H1 (cell line): ENCODE measurements around the gene RAB1A. TPM values are rescaled to one million over a fixed set of nuclear protein-coding genes. Genes with fewer than 3 reads are reported as not detected.

Experiments
- CTCF ChIA-PET: fragments of 300-600 bp; sonication (Branson Sonifier 250); formaldehyde crosslinking; loops from one replicate; lab custom pipeline; 2021; ENCODE audit not compliant: partially characterized antibody; lab: Charles Lee
- POLR2A ChIA-PET: fragments of 300-600 bp; sonication (Branson Sonifier 250); formaldehyde crosslinking; loops from one replicate; lab custom pipeline; 2021; ENCODE audit warnings: inconsistent platforms; ENCODE audit not compliant: partially characterized antibody; lab: Charles Lee
- DNase-seq, 2 experiments: peaks; one replicate each; pipeline versions ENCODE4 v3.0.0 to v3.0.0-alpha.2; 2010 to 2022; ENCODE audit warnings: low spot score in 2 of 2, low read depth in 1 of 2, mixed read lengths in 1 of 2
- FAIRE-seq: peaks from 2 replicates; lab custom pipeline; 2011; peaks lifted over from hg19 to GRCh38; lab: Jason Lieb, UNC
- H2AFZ ChIP-seq: 2 replicates; pipeline ENCODE4 v1.8.1; 2012; ENCODE audit warnings: low read length, inconsistent platforms
- H2AK5ac ChIP-seq: 2 replicates; pipeline ENCODE4 v1.6.1; 2013; ENCODE audit warnings: low read depth, low read length
- H2BK120ac ChIP-seq: replicated peaks from 2 replicates; pipeline ENCODE3; 2013; ENCODE audit warnings: low read depth, low read length, inconsistent platforms
- H2BK12ac ChIP-seq: 2 replicates; pipeline ENCODE4 v1.6.1; 2013; ENCODE audit warnings: low read depth, low read length
- H2BK15ac ChIP-seq: 2 replicates; pipeline ENCODE4 v1.6.1; 2013; ENCODE audit warnings: low read length
- H2BK20ac ChIP-seq: 2 replicates; pipeline ENCODE4 v1.6.1; 2013; ENCODE audit warnings: low read length
- H2BK5ac ChIP-seq: 2 replicates; pipeline ENCODE4 v1.6.1; 2013; ENCODE audit warnings: low read depth, low read length
- H3K14ac ChIP-seq: 2 replicates; pipeline ENCODE4 v1.6.1; 2013; ENCODE audit warnings: inconsistent platforms; ENCODE audit not compliant: insufficient read length
- H3K18ac ChIP-seq: 2 replicates; pipeline ENCODE4 v1.6.1; 2013; ENCODE audit warnings: low read length; ENCODE audit errors: extremely low read depth
- H3K23ac ChIP-seq: 2 replicates; pipeline ENCODE4 v1.6.1; 2013; ENCODE audit warnings: inconsistent platforms; ENCODE audit not compliant: insufficient read length
- H3K23me2 ChIP-seq: 2 replicates; pipeline ENCODE4 v1.6.1; 2013; ENCODE audit warnings: low read depth, low read length
- H3K27ac ChIP-seq: 2 replicates; pipeline ENCODE4 v1.6.1; 2011; ENCODE audit warnings: low read depth, low read length, inconsistent platforms
- H3K27me3 ChIP-seq, 4 experiments: replicated peaks in 1 of 4; 1 replicate in 1 of 4; 2 replicates in 3 of 4; pipeline versions ENCODE4 v1.6.1 to v1.8.1; 2011 to 2013; ENCODE audit warnings: low read length in 3 of 4, mild to moderate bottlenecking in 3 of 4, inconsistent platforms in 2 of 4, mixed read lengths in 2 of 4, moderate library complexity in 1 of 4; ENCODE audit not compliant: control insufficient read depth in 3 of 4, insufficient read depth in 3 of 4; ENCODE audit errors: extremely low read depth in 1 of 4
- H3K36me3 ChIP-seq, 4 experiments: 2 replicates each; pipeline versions ENCODE4 v1.6.1 to v1.8.1; 2011 to 2013; ENCODE audit warnings: mild to moderate bottlenecking in 4 of 4, low read length in 3 of 4, moderate library complexity in 2 of 4, control low read depth in 1 of 4, inconsistent platforms in 1 of 4; ENCODE audit not compliant: insufficient read depth in 4 of 4, control insufficient read depth in 2 of 4
- H3K4ac ChIP-seq: replicated peaks from 2 replicates; pipeline ENCODE3; 2013; ENCODE audit warnings: low read length, low read depth, mixed read lengths, inconsistent platforms; ENCODE audit not compliant: insufficient read length
- H3K4me1 ChIP-seq, 4 experiments: replicated peaks in 1 of 4; 1 replicate in 1 of 4; 2 replicates in 3 of 4; pipeline versions ENCODE4 v1.6.1 to v1.8.1; 2011 to 2013; ENCODE audit warnings: low read length in 3 of 4, inconsistent platforms in 2 of 4, mixed read lengths in 1 of 4; ENCODE audit not compliant: insufficient read depth in 4 of 4, control insufficient read depth in 3 of 4
- H3K4me2 ChIP-seq, 2 experiments: 2 replicates each; pipeline versions ENCODE4 v1.6.1 to v1.8.1; 2011 to 2013; ENCODE audit warnings: low read depth in 2 of 2, low read length in 2 of 2, control low read depth in 1 of 2, inconsistent platforms in 1 of 2, mild to moderate bottlenecking in 1 of 2; ENCODE audit not compliant: insufficient read depth in 1 of 2
- H3K4me3 ChIP-seq, 4 experiments: fragments of 200-600, 300-600 bp in 1 of 4; sonication (generic), shearing (Covaris generic), sonication (Bioruptor Twin) in 1 of 4; 2 replicates each; pipeline versions ENCODE4 v1.5.1 to v1.8.1; 2011 to 2016; ENCODE audit warnings: low read length in 4 of 4, low read depth in 3 of 4, control low read depth in 2 of 4, inconsistent platforms in 2 of 4, mild to moderate bottlenecking in 2 of 4, mixed read lengths in 1 of 4, moderate library complexity in 1 of 4; ENCODE audit not compliant: insufficient read depth in 2 of 4; ENCODE audit errors: extremely low read depth in 1 of 4
- H3K56ac ChIP-seq: replicated peaks from 2 replicates; pipeline ENCODE3; 2013; ENCODE audit warnings: low read depth, mild to moderate bottlenecking, mixed read lengths, low read length, inconsistent platforms; ENCODE audit not compliant: insufficient read length
- H3K79me1 ChIP-seq: 2 replicates; pipeline ENCODE4 v1.6.1; 2013; ENCODE audit warnings: low read depth, low read length, control low read depth
- H3K79me2 ChIP-seq, 2 experiments: 2 replicates each; pipeline versions ENCODE4 v1.6.1 to v1.8.1; 2012 to 2013; ENCODE audit warnings: low read length in 2 of 2, mild to moderate bottlenecking in 2 of 2, inconsistent platforms in 1 of 2; ENCODE audit not compliant: insufficient read depth in 2 of 2, control insufficient read depth in 1 of 2
- H3K9ac ChIP-seq, 4 experiments: replicated peaks in 1 of 4; 1 replicate in 1 of 4; 2 replicates in 3 of 4; pipeline versions ENCODE4 v1.6.1 to v1.8.1; 2011 to 2013; ENCODE audit warnings: low read depth in 3 of 4, low read length in 3 of 4, control low read depth in 2 of 4, mild to moderate bottlenecking in 2 of 4, moderate library complexity in 2 of 4, inconsistent platforms in 1 of 4; ENCODE audit errors: extremely low read depth in 1 of 4
- H3K9me3 ChIP-seq, 2 experiments: 2 replicates each; pipeline versions ENCODE4 v1.6.1 to v1.8.1; 2012 to 2013; ENCODE audit warnings: mild to moderate bottlenecking in 2 of 2, moderate library complexity in 2 of 2, control low read depth in 1 of 2, inconsistent platforms in 1 of 2, low read depth in 1 of 2, low read length in 1 of 2, mixed read lengths in 1 of 2; ENCODE audit not compliant: insufficient read depth in 2 of 2
- H4K20me1 ChIP-seq, 2 experiments: replicated peaks in 1 of 2; 2 replicates each; pipeline versions ENCODE3 to v1.8.1; 2011 to 2013; ENCODE audit warnings: inconsistent platforms in 2 of 2, low read length in 2 of 2, mild to moderate bottlenecking in 1 of 2; ENCODE audit not compliant: insufficient read depth in 2 of 2, control insufficient read depth in 1 of 2
- H4K5ac ChIP-seq: 2 replicates; pipeline ENCODE4 v1.6.1; 2013; ENCODE audit warnings: low read length, low read depth, mixed read lengths, inconsistent platforms; ENCODE audit not compliant: insufficient read length
- H4K8ac ChIP-seq: 2 replicates; pipeline ENCODE4 v1.8.0; 2013; ENCODE audit warnings: mild to moderate bottlenecking, moderate library complexity, low read length, inconsistent platforms; ENCODE audit not compliant: insufficient read depth; ENCODE audit errors: extremely low read depth
- H4K91ac ChIP-seq: replicated peaks from 2 replicates; pipeline ENCODE3; 2013; ENCODE audit warnings: low read length, mixed read lengths, inconsistent platforms; ENCODE audit not compliant: insufficient read length
- BRCA1 ChIP-seq: IDR thresholded peaks from 2 replicates; pipeline ENCODE4 v1.6.1; 2012; ENCODE audit warnings: low read depth, low read length, improper control_type of control experiment
- POLR2AphosphoS5 ChIP-seq: IDR thresholded peaks from 2 replicates; pipeline ENCODE4 v1.6.1; 2011; ENCODE audit warnings: low read depth, low read length
- RFX5 ChIP-seq: IDR thresholded peaks from 2 replicates; pipeline ENCODE4 v1.6.1; 2011; ENCODE audit warnings: low read depth, low read length, improper control_type of control experiment, borderline replicate concordance
- USF2 ChIP-seq: IDR thresholded peaks from 2 replicates; pipeline ENCODE4 v1.6.1; 2011; ENCODE audit warnings: low read length, improper control_type of control experiment
- WGBS, 2 experiments: shearing (Covaris generic) in 1 of 2; methylation state at CpG; one replicate each; pipeline versions ENCODE4 v1.1.6 to v1.1.7; 2013 to 2015; ENCODE audit warnings: low lambda C conversion rate in 2 of 2, mixed read lengths in 2 of 2, inconsistent platforms in 1 of 2, low coverage in 1 of 2, missing lambda C conversion rate in 1 of 2; ENCODE audit not compliant: insufficient replicate concordance in 2 of 2, insufficient coverage in 1 of 2, insufficient read length in 1 of 2; ENCODE audit errors: extremely low coverage in 1 of 2, missing lambda C conversion rate in 1 of 2; 5-methylcytosine and 5-hydroxymethylcytosine counted together
- polyA plus RNA-seq, 7 experiments: library from polyadenylated mRNA; depleted of rRNA in 3 of 7; stranded (reverse) in 5 of 7; unstranded in 2 of 7; fragments of >200 nt in 5 of 7; fragments of 200-250 nt in 2 of 7; gene quantifications; 1 replicate in 5 of 7; 2 replicates in 1 of 7; 4 replicates in 1 of 7; pipeline versions ENCODE4 v1.2.1 to v1.2.3, GENCODE V29; 2011 to 2013; ENCODE audit warnings: missing spikeins in 2 of 7, mixed read lengths in 2 of 7
- total RNA-seq: library from RNA; stranded (reverse); fragmentation: NEBNext Ultra II Directional; extraction: Animal tissue kit (Norgen Biotek cat#: 25700); gene quantifications from 2 replicates; pipeline ENCODE4 v1.2.1, GENCODE V29; 2021

Gene RAB1A
- total and polyA plus RNA-seq, 2 of the 8 experiments (the other 6 are each of a cell fraction or from before 2014, with no cell fraction given), result 77.9 to 120 TPM

- TF ChIP-seq POLR2AphosphoS5, result peak; percentile 52
- TF ChIP-seq RFX5, result no peak
- no peak for TF ChIP-seq USF2
- no peak for TF ChIP-seq BRCA1
- no peak for FAIRE-seq
These were observed 48.6 kb downstream of the RAB1A start for GRCh38 chr2:65081232-65081685.

More at GRCh38 chr2:65081232-65081685, 48.6 kb downstream of the RAB1A start:
- H3K14ac ChIP-seq, result no peak overlapping the region
- no peak overlapping the region for H3K4ac ChIP-seq
- no peak overlapping the region for H3K56ac ChIP-seq
- no peak overlapping the region for H2AFZ ChIP-seq
- no peak overlapping the region for H3K4me3 ChIP-seq
- no peak overlapping the region for H3K23ac ChIP-seq
- H2BK15ac ChIP-seq, result no peak overlapping the region
- H3K36me3 ChIP-seq, result peaks cover 6 to 58% (median 20%) of the 10 kb centered on the region in 4 experiments; a peak in 6 of 8 replicates
- no peaks in the 10 kb centered on the region for H3K9me3 ChIP-seq
- H3K4me1 ChIP-seq, result peaks cover 0 to 11% (median 2%) of the 10 kb centered on the region in 4 experiments
- no peak overlapping the region for H3K4me2 ChIP-seq
- no peak overlapping the region for H2BK20ac ChIP-seq
- no peak overlapping the region for H4K8ac ChIP-seq
- H2BK120ac ChIP-seq, result no peak overlapping the region
- WGBS, 2 experiments, result 84% methylated on average over 4 of the region's 4 CpGs; no CpG with 5 or more reads in 1 of the 2 experiments
- no peaks in the 10 kb centered on the region for H3K79me2 ChIP-seq
- no peak overlapping the region for H2BK12ac ChIP-seq
- no peaks in the 10 kb centered on the region; the same call in 1 of the 2 replicates for H3K23me2 ChIP-seq
- H4K91ac ChIP-seq, result no peak overlapping the region
- ChIA-PET POLR2A (interaction anchor here (0.7 to 1.0 kb wide), 3 partner anchors 9 to 25 kb away, joined by 3 to 4 read pairs (median 3); no protein-coding TSS in a partner anchor), CTCF (interaction anchor here (1.1 to 1.2 kb wide), 2 partner anchors 16 to 163 kb away, joined by 3 read pairs; no protein-coding TSS in a partner anchor)
- no peaks in the 10 kb centered on the region for H3K27me3 ChIP-seq
- H3K9ac ChIP-seq, result no peak overlapping the region
- H3K27ac ChIP-seq, result no peak overlapping the region
- peaks cover 4 to 13% of the 10 kb centered on the region in 2 experiments for H4K20me1 ChIP-seq
- H3K79me1 ChIP-seq, result 0 out of 2 replicates have a peak, but pooled peaks cover 2% of the 10 kb centered on the region
- H2BK5ac ChIP-seq, result no peak overlapping the region
- no peak overlapping the region for H4K5ac ChIP-seq
- H3K18ac ChIP-seq, result no peak overlapping the region
- no peak overlapping the region for H2AK5ac ChIP-seq
- DNase-seq, result no peak
